ENCODE results near the gene SUCLA2. TPM values are rescaled to one million over a fixed set of nuclear protein-coding genes. Genes with fewer than 3 reads are reported as not detected.
A peak's percentile ranks its signal among the peaks of the same experiment; 100 is the strongest.

Gene SUCLA2
- total and polyA plus RNA-seq, 9 of the 15 experiments (the other 6 are each of a cell fraction or from before 2014, with no cell fraction given) = 23.3 to 52.9 (median 35.8) TPM

- TF ChIP-seq ZNF561 (CRISPR knock-in tag; conservative IDR thresholded peaks at IDR 0.05) (no peak), ZBTB1 (CRISPR knock-in tag; IDR thresholded peaks at IDR 0.05; ENCODE audit: borderline replicate concordance, low read depth) (no peak; the same call in 1 of the 2 replicates), ZZZ3 (IDR thresholded peaks at IDR 0.05) (peak; percentile 59; the same call in 1 of the 2 replicates), HMGN3 (IDR thresholded peaks at IDR 0.05; ENCODE audit: borderline replicate concordance, extremely low read depth, insufficient read length, low read depth, low read length) (peak; percentile 40), NFRKB (IDR thresholded peaks at IDR 0.05; ENCODE audit: low read depth) (no peak; the same call in 1 of the 2 replicates), FOXJ2 (tag; IDR thresholded peaks at IDR 0.05) (no peak), MTA1 (IDR thresholded peaks at IDR 0.05; ENCODE audit: borderline replicate concordance) (no peak), SMARCE1 (IDR thresholded peaks at IDR 0.05) (peak; percentile 27; the same call in 1 of the 2 replicates), DIDO1 (tag; IDR thresholded peaks at IDR 0.05; ENCODE audit: low read depth) (no peak), ARID2 (IDR thresholded peaks at IDR 0.05) (no peak), NR1H2 (CRISPR knock-in tag; IDR thresholded peaks at IDR 0.05) (no peak), NR2C1 (IDR thresholded peaks at IDR 0.05) (peak; percentile 75), NR2C1 (tag; IDR thresholded peaks at IDR 0.05) (peak; percentile 80), ZEB2 (IDR thresholded peaks at IDR 0.05) (no peak), ZBTB7A (IDR thresholded peaks at IDR 0.05; ENCODE audit: borderline replicate concordance, control insufficient read depth, low read depth, low read length) (peak; percentile 93), TGIF2 (CRISPR knock-in tag; IDR thresholded peaks at IDR 0.05) (no peak; the same call in 1 of the 2 replicates), IRF9 (tag; IDR thresholded peaks at IDR 0.05) (no peak)
- TF ChIP-seq, protein P1, sequence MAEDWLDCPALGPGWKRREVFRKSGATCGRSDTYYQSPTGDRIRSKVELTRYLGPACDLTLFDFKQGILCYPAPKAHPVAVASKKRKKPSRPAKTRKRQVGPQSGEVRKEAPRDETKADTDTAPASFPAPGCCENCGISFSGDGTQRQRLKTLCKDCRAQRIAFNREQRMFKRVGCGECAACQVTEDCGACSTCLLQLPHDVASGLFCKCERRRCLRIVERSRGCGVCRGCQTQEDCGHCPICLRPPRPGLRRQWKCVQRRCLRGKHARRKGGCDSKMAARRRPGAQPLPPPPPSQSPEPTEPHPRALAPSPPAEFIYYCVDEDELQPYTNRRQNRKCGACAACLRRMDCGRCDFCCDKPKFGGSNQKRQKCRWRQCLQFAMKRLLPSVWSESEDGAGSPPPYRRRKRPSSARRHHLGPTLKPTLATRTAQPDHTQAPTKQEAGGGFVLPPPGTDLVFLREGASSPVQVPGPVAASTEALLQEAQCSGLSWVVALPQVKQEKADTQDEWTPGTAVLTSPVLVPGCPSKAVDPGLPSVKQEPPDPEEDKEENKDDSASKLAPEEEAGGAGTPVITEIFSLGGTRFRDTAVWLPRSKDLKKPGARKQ (CRISPR knock-in tag; IDR thresholded peaks at IDR 0.05) = no peak
- TF ChIP-seq, protein P2, sequence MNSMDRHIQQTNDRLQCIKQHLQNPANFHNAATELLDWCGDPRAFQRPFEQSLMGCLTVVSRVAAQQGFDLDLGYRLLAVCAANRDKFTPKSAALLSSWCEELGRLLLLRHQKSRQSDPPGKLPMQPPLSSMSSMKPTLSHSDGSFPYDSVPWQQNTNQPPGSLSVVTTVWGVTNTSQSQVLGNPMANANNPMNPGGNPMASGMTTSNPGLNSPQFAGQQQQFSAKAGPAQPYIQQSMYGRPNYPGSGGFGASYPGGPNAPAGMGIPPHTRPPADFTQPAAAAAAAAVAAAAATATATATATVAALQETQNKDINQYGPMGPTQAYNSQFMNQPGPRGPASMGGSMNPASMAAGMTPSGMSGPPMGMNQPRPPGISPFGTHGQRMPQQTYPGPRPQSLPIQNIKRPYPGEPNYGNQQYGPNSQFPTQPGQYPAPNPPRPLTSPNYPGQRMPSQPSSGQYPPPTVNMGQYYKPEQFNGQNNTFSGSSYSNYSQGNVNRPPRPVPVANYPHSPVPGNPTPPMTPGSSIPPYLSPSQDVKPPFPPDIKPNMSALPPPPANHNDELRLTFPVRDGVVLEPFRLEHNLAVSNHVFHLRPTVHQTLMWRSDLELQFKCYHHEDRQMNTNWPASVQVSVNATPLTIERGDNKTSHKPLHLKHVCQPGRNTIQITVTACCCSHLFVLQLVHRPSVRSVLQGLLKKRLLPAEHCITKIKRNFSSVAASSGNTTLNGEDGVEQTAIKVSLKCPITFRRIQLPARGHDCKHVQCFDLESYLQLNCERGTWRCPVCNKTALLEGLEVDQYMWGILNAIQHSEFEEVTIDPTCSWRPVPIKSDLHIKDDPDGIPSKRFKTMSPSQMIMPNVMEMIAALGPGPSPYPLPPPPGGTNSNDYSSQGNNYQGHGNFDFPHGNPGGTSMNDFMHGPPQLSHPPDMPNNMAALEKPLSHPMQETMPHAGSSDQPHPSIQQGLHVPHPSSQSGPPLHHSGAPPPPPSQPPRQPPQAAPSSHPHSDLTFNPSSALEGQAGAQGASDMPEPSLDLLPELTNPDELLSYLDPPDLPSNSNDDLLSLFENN (IDR thresholded peaks at IDR 0.05; ENCODE audit: low read depth in 2 of 2, low read length in 2 of 2) = no peak
- TF ChIP-seq, protein P3, sequence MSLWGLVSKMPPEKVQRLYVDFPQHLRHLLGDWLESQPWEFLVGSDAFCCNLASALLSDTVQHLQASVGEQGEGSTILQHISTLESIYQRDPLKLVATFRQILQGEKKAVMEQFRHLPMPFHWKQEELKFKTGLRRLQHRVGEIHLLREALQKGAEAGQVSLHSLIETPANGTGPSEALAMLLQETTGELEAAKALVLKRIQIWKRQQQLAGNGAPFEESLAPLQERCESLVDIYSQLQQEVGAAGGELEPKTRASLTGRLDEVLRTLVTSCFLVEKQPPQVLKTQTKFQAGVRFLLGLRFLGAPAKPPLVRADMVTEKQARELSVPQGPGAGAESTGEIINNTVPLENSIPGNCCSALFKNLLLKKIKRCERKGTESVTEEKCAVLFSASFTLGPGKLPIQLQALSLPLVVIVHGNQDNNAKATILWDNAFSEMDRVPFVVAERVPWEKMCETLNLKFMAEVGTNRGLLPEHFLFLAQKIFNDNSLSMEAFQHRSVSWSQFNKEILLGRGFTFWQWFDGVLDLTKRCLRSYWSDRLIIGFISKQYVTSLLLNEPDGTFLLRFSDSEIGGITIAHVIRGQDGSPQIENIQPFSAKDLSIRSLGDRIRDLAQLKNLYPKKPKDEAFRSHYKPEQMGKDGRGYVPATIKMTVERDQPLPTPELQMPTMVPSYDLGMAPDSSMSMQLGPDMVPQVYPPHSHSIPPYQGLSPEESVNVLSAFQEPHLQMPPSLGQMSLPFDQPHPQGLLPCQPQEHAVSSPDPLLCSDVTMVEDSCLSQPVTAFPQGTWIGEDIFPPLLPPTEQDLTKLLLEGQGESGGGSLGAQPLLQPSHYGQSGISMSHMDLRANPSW (CRISPR knock-in tag; IDR thresholded peaks at IDR 0.05) = no peak
Measured at GRCh38 chr13:48037346-48038173, 36.5 kb upstream of the SUCLA2 start, which contains the start of gene NUDT15 (continued).

Measured in K562 (cell line).